ENCODE measurements around the gene EPAS1. TPM values are rescaled to one million over a fixed set of nuclear protein-coding genes. Genes with fewer than 3 reads are reported as not detected.

EPAS1 gene
- total RNA-seq, 1 donor from 2014 or later = 0.15 TPM

GRCh38 chr2:46264447-46264846, 32.8 kb upstream of the EPAS1 start:
- no peaks in the 10 kb centered on the region for H3K4me1 Mint-ChIP-seq
- Histone ChIP-seq H3K4me3 (no peak overlapping the region), H3K4me1 (no peaks in the 10 kb centered on the region), H3K79me2 (ENCODE audit: low read depth) (no peaks in the 10 kb centered on the region), H3F3A (ENCODE audit: low read depth) (no peaks in the 10 kb centered on the region), H3K36me3 (no peaks in the 10 kb centered on the region), H3K9me3 (ENCODE audit: low read depth) (no peaks in the 10 kb centered on the region), H3K27me3 (no peaks in the 10 kb centered on the region), H3K27ac (no peak overlapping the region), H2AFZ (replicated peaks) (no peak overlapping the region), H4K20me1 (ENCODE audit: low read depth) (no peaks in the 10 kb centered on the region), H3K4me2 (no peak overlapping the region), H3K9ac (no peak overlapping the region)
- H3K4me3 Mint-ChIP-seq = no peak overlapping the region
- TF ChIP-seq EZH2phosphoT487 (IDR thresholded peaks at IDR 0.05) (no peak), EZH2 (IDR thresholded peaks at IDR 0.05) (no peak), CTCF (IDR thresholded peaks at IDR 0.05) (no peak)
- H3K36me3 Mint-ChIP-seq = no peaks in the 10 kb centered on the region
- no peak for DNase-seq (ENCODE audit: low spot score)
- no peak overlapping the region for H3K27ac Mint-ChIP-seq
- no peaks in the 10 kb centered on the region for H3K9me3 Mint-ChIP-seq
- peaks cover 9% of the 10 kb centered on the region for H3K27me3 Mint-ChIP-seq (ENCODE audit: insufficient read depth, low read depth)

GRCh38 chr2:46266134-46266533, 31.1 kb upstream of the EPAS1 start:
- Histone ChIP-seq H3K27ac (no peak overlapping the region), H3K79me2 (ENCODE audit: low read depth) (no peaks in the 10 kb centered on the region), H3K9ac (no peak overlapping the region), H3K4me1 (no peaks in the 10 kb centered on the region), H4K20me1 (ENCODE audit: low read depth) (no peaks in the 10 kb centered on the region), H3K9me3 (ENCODE audit: low read depth) (no peaks in the 10 kb centered on the region), H3F3A (ENCODE audit: low read depth) (no peaks in the 10 kb centered on the region), H3K4me3 (no peak overlapping the region), H3K4me2 (no peak overlapping the region), H3K36me3 (no peaks in the 10 kb centered on the region), H2AFZ (replicated peaks) (no peak overlapping the region), H3K27me3 (no peaks in the 10 kb centered on the region)
- Mint-ChIP-seq H3K27me3 (ENCODE audit: insufficient read depth, low read depth) (peaks cover 9% of the 10 kb centered on the region), H3K4me1 (peaks cover 4% of the 10 kb centered on the region), H3K27ac (no peak overlapping the region), H3K4me3 (no peak overlapping the region), H3K36me3 (no peaks in the 10 kb centered on the region), H3K9me3 (no peaks in the 10 kb centered on the region)
- DNase-seq (ENCODE audit: low spot score) = no peak
- TF ChIP-seq EZH2 (IDR thresholded peaks at IDR 0.05) = no peak
- no peak for TF ChIP-seq CTCF (IDR thresholded peaks at IDR 0.05)
- no peak for TF ChIP-seq EZH2phosphoT487 (IDR thresholded peaks at IDR 0.05)

GRCh38 chr2:46267616-46268015, 29.6 kb upstream of the EPAS1 start:
- Histone ChIP-seq H3K27me3 (no peaks in the 10 kb centered on the region), H3K9ac (no peak overlapping the region), H3K4me2 (no peak overlapping the region), H2AFZ (replicated peaks) (no peak overlapping the region), H3K27ac (no peak overlapping the region), H3K9me3 (ENCODE audit: low read depth) (no peaks in the 10 kb centered on the region), H3K36me3 (no peaks in the 10 kb centered on the region), H3K4me3 (no peak overlapping the region), H4K20me1 (ENCODE audit: low read depth) (no peaks in the 10 kb centered on the region), H3F3A (ENCODE audit: low read depth) (no peaks in the 10 kb centered on the region), H3K4me1 (no peaks in the 10 kb centered on the region), H3K79me2 (ENCODE audit: low read depth) (no peaks in the 10 kb centered on the region)
- Mint-ChIP-seq H3K9me3 (no peaks in the 10 kb centered on the region), H3K4me3 (no peak overlapping the region), H3K4me1 (peaks cover 7% of the 10 kb centered on the region), H3K27ac (no peak overlapping the region), H3K36me3 (no peaks in the 10 kb centered on the region), H3K27me3 (ENCODE audit: insufficient read depth, low read depth) (peaks cover 13% of the 10 kb centered on the region)
- TF ChIP-seq EZH2phosphoT487 (IDR thresholded peaks at IDR 0.05) (no peak), CTCF (IDR thresholded peaks at IDR 0.05) (no peak), EZH2 (IDR thresholded peaks at IDR 0.05) (no peak)
- no peak for DNase-seq (ENCODE audit: low spot score)
